GM20000 (cell line): Measurements from ENCODE around the gene RNF141.

Experiments
- DNase-seq: peaks from one replicate; pipeline ENCODE4 v3.0.0; 2012; ENCODE audit warnings: low spot score
- CTCF ChIP-seq: IDR thresholded peaks from 2 replicates; pipeline ENCODE4 v1.5.1; 2012; ENCODE audit warnings: mild to moderate bottlenecking, control low read depth; ENCODE audit errors: extremely low read depth, missing control alignments

RNF141 gene

GRCh38 chr11:10526974-10527918, 13.7 kb downstream of the RNF141 start:
- peak; percentile 52 for DNase-seq

GRCh38 chr11:10524471-10524870, 16.5 kb downstream of the RNF141 start:
- DNase-seq, result no peak
- no peak for TF ChIP-seq CTCF

More at GRCh38 chr11:10526974-10527918, 13.7 kb downstream of the RNF141 start:
- no peak for TF ChIP-seq CTCF

GRCh38 chr11:10522921-10523320, 18.1 kb downstream of the RNF141 start:
- DNase-seq, result no peak
- no peak for TF ChIP-seq CTCF

GRCh38 chr11:10522276-10522675, 18.7 kb downstream of the RNF141 start:
- DNase-seq, result no peak
- TF ChIP-seq CTCF, result no peak

GRCh38 chr11:10520562-10520961, 20.4 kb downstream of the RNF141 start:
- TF ChIP-seq CTCF, result no peak
- DNase-seq, result no peak

GRCh38 chr11:10519630-10520029, 21.4 kb downstream of the RNF141 start:
- no peak for TF ChIP-seq CTCF

GRCh38 chr11:10518891-10519290, 22.1 kb downstream of the RNF141 start:
- TF ChIP-seq CTCF, result no peak

More at GRCh38 chr11:10519630-10520029, 21.4 kb downstream of the RNF141 start:
- DNase-seq, result no peak

More at GRCh38 chr11:10518891-10519290, 22.1 kb downstream of the RNF141 start:
- no peak for DNase-seq
